Transverse colon (tissue), 4 donors: ENCODE data around the gene SAMD15. TPM values are rescaled to one million over a fixed set of nuclear protein-coding genes. Genes with fewer than 3 reads are reported as not detected.
A peak's percentile ranks its signal among the peaks of the same experiment; 100 is the strongest.
"Not testable (repeated sequence)": the region's sequence is repeated elsewhere in the genome, so short reads cannot be mapped to it uniquely, and the experiment has no call there.

ENCODE experiments used
- DNase-seq: peaks from one replicate; pipeline ENCODE4 v3.0.0-alpha.2; 2019
- H3K27ac ChIP-seq, 4 donors: fragments of 200-600 bp; sonication (generic); 2 replicates each; pipeline ENCODE4 v1.5.1; 2016 to 2018; ENCODE audit warnings: inconsistent platforms in 4 of 4
- H3K27me3 ChIP-seq: fragments of 200-600 bp; sonication (generic); 2 replicates; pipeline ENCODE4 v1.5.1; 2017; ENCODE audit warnings: inconsistent platforms
- H3K36me3 ChIP-seq, 4 donors: fragments of 200-600 bp; sonication (generic); 2 replicates each; pipeline ENCODE4 v1.5.1; 2017 to 2019; ENCODE audit warnings: inconsistent platforms in 4 of 4
- H3K4me1 ChIP-seq, 4 donors: fragments of 200-600 bp; sonication (generic); 2 replicates each; pipeline ENCODE4 v1.5.1; 2017 to 2020; ENCODE audit warnings: inconsistent platforms in 4 of 4
- H3K4me3 ChIP-seq, 4 donors: fragments of 200-600 bp; sonication (generic); 1 replicate in 1 of 4; 2 replicates in 3 of 4; pipeline versions ENCODE4 v1.5.1 to v1.6.1; 2017 to 2019; ENCODE audit warnings: inconsistent platforms in 4 of 4
- H3K9me3 ChIP-seq, 2 donors: fragments of 200-600 bp; sonication (generic); 2 replicates each; pipeline ENCODE4 v1.5.1; 2017 to 2019; ENCODE audit warnings: inconsistent platforms in 2 of 2
- EP300 ChIP-seq: sonication (generic); formaldehyde crosslinking; IDR thresholded peaks from one replicate; pipeline ENCODE4 v1.6.1; 2017; ENCODE audit warnings: antibody characterized with exemption, low read depth
- POLR2A ChIP-seq: fragments of 450-650 bp; IDR thresholded peaks from one replicate; pipeline ENCODE4 v1.6.1; 2016; ENCODE audit warnings: antibody characterized with exemption, mild to moderate bottlenecking, moderate library complexity
- POLR2AphosphoS5 ChIP-seq, 3 donors: sonication (generic); formaldehyde crosslinking; IDR thresholded peaks; one replicate each; pipeline ENCODE4 v1.6.1; 2016; ENCODE audit warnings: antibody characterized with exemption in 3 of 3
- WGBS, 2 donors: methylation state at CpG; one replicate each; pipeline ENCODE4 v1.1.5; 2018; ENCODE audit warnings: low coverage in 1 of 2; 5-methylcytosine and 5-hydroxymethylcytosine counted together
- in situ Hi-C, 4 donors: fragments of 200-750 bp; cut with MboI; loops; one replicate each; pipeline versions ENCODE4 v1.15.0 to v1.15.1; 2017; ENCODE audit warnings: low sequenced_read_pairs in 3 of 4, low pct_ligation_motif_present in 1 of 4, low pct_unique_long_range_greater_than_20kb in 1 of 4
- intact Hi-C: fragments of 100-400 bp; cut with DNase I; formaldehyde crosslinking; loops from one replicate; pipeline ENCODE4 v1.15.1; 2023; ENCODE audit warnings: low total_unique reads
- total RNA-seq, 4 donors: library from RNA; depleted of rRNA; stranded (reverse); fragments of >200 nt; gene quantifications; one replicate each; pipeline ENCODE4 v1.1.0, GENCODE V29; 2016
- TF ChIP-seq, protein P1 (sequence below), 5 experiments: fragments of 200-600 bp in 3 of 5; fragments of 450-650 bp in 2 of 5; sonication (generic) in 3 of 5; IDR thresholded peaks; 1 replicate in 2 of 5; 2 replicates in 3 of 5; pipeline ENCODE4 v1.5.1; 2016 to 2017; ENCODE audit warnings: antibody characterized with exemption in 5 of 5, inconsistent platforms in 3 of 5, mild to moderate bottlenecking in 2 of 5, moderate library complexity in 1 of 5

SAMD15 gene
- total RNA-seq, 4 donors from 2014 or later = 0.16 to 0.41 TPM; not detected in 2

GRCh38 chr14:77406718-77407117 lies 29.5 kb downstream of the SAMD15 start:
- Histone ChIP-seq H3K36me3 (no peaks in the 10 kb centered on the region), H3K4me1 (no peaks in the 10 kb centered on the region), H3K4me3 (no peak overlapping the region), H3K9me3 (no peaks in the 10 kb centered on the region), H3K27ac (no peak overlapping the region), H3K27me3 (no peaks in the 10 kb centered on the region)
- DNase-seq = no peak
- no peak for TF ChIP-seq EP300
- no peak for TF ChIP-seq POLR2A
- no peak for TF ChIP-seq POLR2AphosphoS5 (IDR thresholded peaks at IDR 0.05)
- TF ChIP-seq, protein P1, sequence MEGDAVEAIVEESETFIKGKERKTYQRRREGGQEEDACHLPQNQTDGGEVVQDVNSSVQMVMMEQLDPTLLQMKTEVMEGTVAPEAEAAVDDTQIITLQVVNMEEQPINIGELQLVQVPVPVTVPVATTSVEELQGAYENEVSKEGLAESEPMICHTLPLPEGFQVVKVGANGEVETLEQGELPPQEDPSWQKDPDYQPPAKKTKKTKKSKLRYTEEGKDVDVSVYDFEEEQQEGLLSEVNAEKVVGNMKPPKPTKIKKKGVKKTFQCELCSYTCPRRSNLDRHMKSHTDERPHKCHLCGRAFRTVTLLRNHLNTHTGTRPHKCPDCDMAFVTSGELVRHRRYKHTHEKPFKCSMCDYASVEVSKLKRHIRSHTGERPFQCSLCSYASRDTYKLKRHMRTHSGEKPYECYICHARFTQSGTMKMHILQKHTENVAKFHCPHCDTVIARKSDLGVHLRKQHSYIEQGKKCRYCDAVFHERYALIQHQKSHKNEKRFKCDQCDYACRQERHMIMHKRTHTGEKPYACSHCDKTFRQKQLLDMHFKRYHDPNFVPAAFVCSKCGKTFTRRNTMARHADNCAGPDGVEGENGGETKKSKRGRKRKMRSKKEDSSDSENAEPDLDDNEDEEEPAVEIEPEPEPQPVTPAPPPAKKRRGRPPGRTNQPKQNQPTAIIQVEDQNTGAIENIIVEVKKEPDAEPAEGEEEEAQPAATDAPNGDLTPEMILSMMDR (IDR thresholded peaks at IDR 0.05) = no peak
- in situ Hi-C loops = no loop called here
- WGBS, 2 donors = 68 to 80% methylated on average over 1 to 6 of the region's 6 CpGs
- intact Hi-C loops = loop anchor here (10.0 kb wide), 1 partner anchor 1652 kb away; no protein-coding TSS in a partner anchor

DNA sequence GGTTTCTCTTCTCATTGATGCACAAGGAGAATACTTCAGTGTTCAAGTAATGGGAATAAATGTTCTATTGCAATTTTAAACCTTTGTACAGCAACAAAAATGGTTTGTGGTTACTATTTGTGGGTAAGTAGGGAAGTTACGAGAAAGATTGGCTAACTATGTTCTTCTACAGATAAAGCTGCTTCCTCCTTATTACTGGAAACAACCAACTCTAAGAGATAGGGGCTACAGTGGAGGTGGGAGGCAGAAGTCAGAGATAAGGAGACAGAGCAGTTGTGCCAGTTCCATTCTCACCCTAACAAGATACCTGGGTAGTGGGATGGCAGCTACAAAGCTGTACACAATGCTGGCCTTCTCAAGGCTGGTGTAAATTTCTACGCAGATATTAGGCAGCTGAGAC lies 30.0 kb downstream of the SAMD15 start:
- in situ Hi-C loops (no loop called here), intact Hi-C loops (loop anchor here (10.0 kb wide), 1 partner anchor 1652 kb away; no protein-coding TSS in a partner anchor)
- 81 to 82% methylated on average over 1 to 2 of the region's 2 CpGs for WGBS, 2 donors
- H3K27me3 ChIP-seq = no peaks in the 10 kb centered on the region
- H3K4me1 ChIP-seq = no peaks in the 10 kb centered on the region
- H3K4me3 ChIP-seq = no peak overlapping the region
- DNase-seq = no peak
- no peaks in the 10 kb centered on the region for H3K36me3 ChIP-seq
- no peak overlapping the region for H3K27ac ChIP-seq
- TF ChIP-seq, protein P1 (IDR thresholded peaks at IDR 0.05) = no peak
- TF ChIP-seq POLR2AphosphoS5 (IDR thresholded peaks at IDR 0.05) (no peak), POLR2A (no peak), EP300 (no peak)
- H3K9me3 ChIP-seq = no peaks in the 10 kb centered on the region

GRCh38 chr14:77409131-77409533 lies 32.0 kb downstream of the SAMD15 start:
- Histone ChIP-seq H3K4me1 (no peaks in the 10 kb centered on the region), H3K27ac (no peak overlapping the region), H3K4me3 (no peak overlapping the region), H3K9me3 (no peaks in the 10 kb centered on the region), H3K27me3 (no peaks in the 10 kb centered on the region), H3K36me3 (no peaks in the 10 kb centered on the region)
- TF ChIP-seq POLR2A = no peak
- TF ChIP-seq, protein P1 (IDR thresholded peaks at IDR 0.05) = peak in 2 of 5 experiments; percentile 11 to 16
- 45 to 46% methylated on average over 3 of the region's 3 CpGs for WGBS, 2 donors
- intact Hi-C loops (loop anchor here (10.0 kb wide), 1 partner anchor 1654 kb away; no protein-coding TSS in a partner anchor), in situ Hi-C loops (no loop called here)
- peak; percentile 8 for DNase-seq

- H3K9me3 ChIP-seq = peaks cover 10 to 13% of the 10 kb centered on the region in 2 donors
- H3K36me3 ChIP-seq, H3K27ac ChIP-seq, in situ Hi-C loops, H3K4me1 ChIP-seq, H3K27me3 ChIP-seq, intact Hi-C loops, DNase-seq, H3K4me3 ChIP-seq: not testable (repeated sequence)
- WGBS, 2 donors = 90 to 92% methylated on average over 3 to 10 of the region's 10 CpGs
These were observed 38.3 kb downstream of the SAMD15 start for GRCh38 chr14:77415403-77416030.

- DNase-seq, H3K36me3 ChIP-seq, H3K27ac ChIP-seq, H3K27me3 ChIP-seq, intact Hi-C loops, in situ Hi-C loops, H3K4me1 ChIP-seq, H3K4me3 ChIP-seq: not testable (repeated sequence)
- 91 to 100% methylated on average over 1 to 2 of the region's 3 CpGs for WGBS, 2 donors
- H3K9me3 ChIP-seq = peaks cover 10 to 13% of the 10 kb centered on the region in 2 donors
These were observed 38.9 kb downstream of the SAMD15 start for GRCh38 chr14:77416098-77416497.
